Measurements from ENCODE around the gene CYP20A1.
A peak's percentile ranks its signal among the peaks of the same experiment; 100 is the strongest.
"Not testable (repeated sequence)": the region's sequence is repeated elsewhere in the genome, so short reads cannot be mapped to it uniquely, and the experiment has no call there.

Gene CYP20A1

DNA sequence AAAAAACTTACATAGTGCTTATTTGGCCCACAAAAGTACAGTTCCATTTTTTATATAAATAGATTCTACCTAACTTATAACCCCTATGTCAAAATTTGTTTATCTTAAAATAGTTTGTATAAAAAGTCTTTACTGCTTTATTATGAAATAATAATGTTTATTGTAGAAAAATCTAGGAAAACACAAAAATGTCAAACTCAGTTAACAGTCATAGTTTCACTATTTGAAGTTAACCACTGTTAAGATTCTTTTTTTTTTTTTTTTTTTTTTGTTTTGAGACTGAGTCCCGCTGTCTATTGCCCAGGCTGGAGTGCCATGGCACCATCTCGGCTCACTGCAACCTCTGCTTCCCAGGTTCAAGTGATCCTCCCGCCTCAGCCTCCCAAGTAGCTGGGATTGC lies 62.8 kb downstream of the CYP20A1 start:
- no peak overlapping the region for H3K27ac ChIP-seq
- no peak for TF ChIP-seq ZFX (IDR thresholded peaks at IDR 0.05)
- TF ChIP-seq, protein P1, sequence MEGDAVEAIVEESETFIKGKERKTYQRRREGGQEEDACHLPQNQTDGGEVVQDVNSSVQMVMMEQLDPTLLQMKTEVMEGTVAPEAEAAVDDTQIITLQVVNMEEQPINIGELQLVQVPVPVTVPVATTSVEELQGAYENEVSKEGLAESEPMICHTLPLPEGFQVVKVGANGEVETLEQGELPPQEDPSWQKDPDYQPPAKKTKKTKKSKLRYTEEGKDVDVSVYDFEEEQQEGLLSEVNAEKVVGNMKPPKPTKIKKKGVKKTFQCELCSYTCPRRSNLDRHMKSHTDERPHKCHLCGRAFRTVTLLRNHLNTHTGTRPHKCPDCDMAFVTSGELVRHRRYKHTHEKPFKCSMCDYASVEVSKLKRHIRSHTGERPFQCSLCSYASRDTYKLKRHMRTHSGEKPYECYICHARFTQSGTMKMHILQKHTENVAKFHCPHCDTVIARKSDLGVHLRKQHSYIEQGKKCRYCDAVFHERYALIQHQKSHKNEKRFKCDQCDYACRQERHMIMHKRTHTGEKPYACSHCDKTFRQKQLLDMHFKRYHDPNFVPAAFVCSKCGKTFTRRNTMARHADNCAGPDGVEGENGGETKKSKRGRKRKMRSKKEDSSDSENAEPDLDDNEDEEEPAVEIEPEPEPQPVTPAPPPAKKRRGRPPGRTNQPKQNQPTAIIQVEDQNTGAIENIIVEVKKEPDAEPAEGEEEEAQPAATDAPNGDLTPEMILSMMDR (conservative IDR thresholded peaks at IDR 0.05): no peak

- not testable (repeated sequence) for H3K27ac ChIP-seq
Observed at GRCh38 chr2:203302586-203302985, 63.8 kb downstream of the CYP20A1 start.

DNA sequence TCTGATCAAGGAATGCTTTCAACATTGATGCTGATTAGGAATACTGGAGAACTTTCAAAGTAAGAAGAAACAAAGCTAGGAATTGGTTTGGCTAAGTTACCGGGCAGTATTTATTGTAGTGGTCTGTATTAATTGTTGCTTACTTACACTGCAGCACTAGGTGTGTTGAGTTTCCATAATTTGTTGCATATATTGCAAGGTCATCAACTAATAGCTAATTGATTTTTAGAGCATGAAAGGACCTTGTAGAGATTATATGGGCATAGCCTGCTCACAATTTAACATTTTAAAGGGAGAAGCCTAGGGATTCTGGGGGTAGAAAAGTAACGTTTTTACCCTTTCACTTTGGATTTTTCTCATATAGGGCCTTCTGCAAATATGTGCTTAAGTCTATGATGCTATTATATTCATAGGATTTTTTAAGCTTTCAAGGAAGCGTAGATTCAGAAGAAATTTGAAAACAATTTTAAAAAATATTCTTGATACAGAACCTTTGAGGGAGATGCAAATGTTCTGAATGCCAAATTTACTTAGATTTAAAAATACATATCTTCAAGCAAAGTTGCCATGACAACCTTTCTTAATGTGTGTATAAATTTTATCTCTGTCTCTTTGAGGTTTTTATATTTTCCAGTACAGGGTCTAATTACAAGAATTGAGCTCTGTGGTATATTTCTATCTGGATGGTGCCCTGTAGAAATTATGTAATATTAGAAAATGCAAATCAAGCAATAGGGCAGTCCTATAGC lies 72.0 kb downstream of the CYP20A1 start:
- no peak overlapping the region for H3K27ac ChIP-seq
- TF ChIP-seq, protein P1 (conservative IDR thresholded peaks at IDR 0.05): no peak
- TF ChIP-seq ZFX (IDR thresholded peaks at IDR 0.05): no peak

DNA sequence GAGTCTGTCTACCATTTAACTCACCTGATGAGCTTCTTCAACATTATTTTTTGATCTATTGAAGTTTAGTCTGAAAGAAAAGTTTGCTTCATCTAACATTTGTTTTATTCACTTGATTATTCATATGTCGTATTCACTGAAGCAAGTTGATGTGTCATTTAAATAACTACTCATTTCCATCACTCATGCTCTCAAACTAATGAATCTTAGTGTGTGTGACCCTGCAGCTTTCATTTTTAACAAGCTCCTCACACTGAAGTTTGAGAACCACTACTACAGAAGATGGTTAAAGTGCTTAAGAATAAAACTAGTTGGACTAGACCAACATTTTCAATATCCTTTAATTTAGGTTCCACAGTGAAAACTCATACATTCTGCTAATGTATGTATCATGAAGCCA lies 87.5 kb downstream of the CYP20A1 start:
- TF ChIP-seq, protein P1 (conservative IDR thresholded peaks at IDR 0.05): no peak
- TF ChIP-seq ZFX (IDR thresholded peaks at IDR 0.05): no peak
- H3K27ac ChIP-seq: no peak overlapping the region

GRCh38 chr2:203327582-203327900 lies 88.7 kb downstream of the CYP20A1 start:
- TF ChIP-seq, protein P1 (conservative IDR thresholded peaks at IDR 0.05): no peak
- TF ChIP-seq ZFX (IDR thresholded peaks at IDR 0.05): no peak
- peak overlapping the region; percentile 79 for H3K27ac ChIP-seq

DNA sequence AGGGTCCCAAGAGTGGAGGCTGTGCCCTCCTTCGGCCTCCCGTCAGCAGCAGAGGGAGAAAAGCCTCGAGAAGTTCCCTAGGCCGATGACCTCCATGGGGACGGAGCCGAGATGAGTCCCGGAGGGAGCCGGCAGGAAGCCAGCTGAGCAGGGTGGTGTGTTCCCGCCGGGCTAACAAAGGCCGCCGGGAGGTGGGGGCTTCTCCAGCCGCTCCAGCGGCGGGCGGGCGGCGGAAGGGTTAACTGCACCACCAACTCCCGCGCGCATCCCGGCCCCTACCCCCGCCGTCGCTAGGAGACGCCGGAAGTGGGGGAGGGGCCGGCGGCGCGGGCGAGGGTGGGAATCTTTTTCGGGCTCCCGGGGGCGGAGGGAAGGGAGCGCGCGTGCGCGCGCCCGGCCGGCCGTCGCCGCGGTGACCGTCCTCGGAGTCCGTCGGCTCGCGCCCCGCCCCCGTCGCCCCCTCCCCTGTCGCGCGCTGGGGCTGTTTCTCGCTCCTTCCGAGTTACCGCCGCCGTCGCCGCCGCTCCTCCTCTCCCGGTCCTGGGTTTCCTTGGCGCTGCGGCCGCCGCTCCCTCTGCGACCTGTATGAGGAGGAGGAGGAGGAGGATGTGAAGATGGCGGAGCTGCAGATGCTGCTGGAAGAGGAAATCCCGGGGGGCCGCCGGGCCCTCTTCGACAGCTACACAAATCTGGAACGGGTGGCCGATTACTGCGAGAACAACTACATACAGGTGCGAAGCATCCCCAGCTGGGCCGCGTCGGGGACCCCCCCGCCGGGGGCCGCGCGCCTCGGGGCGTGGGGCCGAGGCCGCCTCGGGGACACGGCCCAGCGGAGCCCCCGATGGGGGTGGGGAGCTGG lies 89.3 kb downstream of the CYP20A1 start, which contains the start of gene ABI2:
TSS of gene ABI2 (plus strand) at position 494 of the 859 bp plus-strand sequence. CDS start at position 615, 121 bp downstream.
- H3K27ac ChIP-seq: peak within 1 kb of the TSS; percentile 79

DNA sequence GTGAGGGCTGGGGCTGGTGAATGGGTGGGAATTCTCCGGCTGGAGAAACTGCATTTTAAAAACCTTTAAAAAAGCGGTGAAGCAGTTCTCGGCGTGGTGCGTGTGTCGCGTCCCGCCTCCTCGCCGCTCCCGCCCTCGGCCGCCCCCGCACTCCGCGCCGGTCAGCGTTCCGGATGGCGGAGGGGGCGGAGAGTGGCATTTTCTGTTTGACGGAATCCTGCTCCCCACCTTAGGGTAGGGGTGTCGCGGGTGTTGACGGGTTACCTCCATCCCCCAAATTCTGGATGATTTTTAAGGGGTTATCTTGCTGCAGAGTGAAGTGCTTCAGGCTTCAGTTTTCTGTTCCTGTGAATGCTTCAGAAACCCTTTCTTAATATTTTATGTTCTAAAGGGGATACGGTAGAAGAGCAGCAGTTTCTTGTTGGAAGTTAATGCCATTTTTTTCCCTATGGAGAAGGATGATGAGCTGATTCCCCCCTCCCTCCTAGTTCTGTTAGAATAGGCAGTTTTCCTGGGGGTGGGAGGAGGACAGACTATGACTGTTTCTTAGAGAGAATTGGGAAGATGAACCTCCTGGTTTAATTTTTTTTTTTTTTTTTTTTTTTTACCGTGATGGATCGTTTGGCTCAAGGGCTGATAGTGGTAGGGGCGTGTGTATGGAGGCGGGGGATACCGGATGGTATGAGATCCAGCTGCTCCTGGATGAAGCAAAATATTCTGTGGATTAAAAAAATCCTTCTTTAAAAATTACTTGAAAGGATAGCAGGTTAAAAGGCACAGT lies 90.1 kb downstream of the CYP20A1 start:
- TF ChIP-seq, protein P1 (conservative IDR thresholded peaks at IDR 0.05): no peak
- no peak for TF ChIP-seq ZFX (IDR thresholded peaks at IDR 0.05)
- peak overlapping the region; percentile 79 for H3K27ac ChIP-seq

More for the DNA sequence above, 89.3 kb downstream of the CYP20A1 start, which contains the start of gene ABI2:
- peak; percentile 25; the same call in 1 of the 2 replicates for TF ChIP-seq ZFX (IDR thresholded peaks at IDR 0.05)
- TF ChIP-seq, protein P1 (conservative IDR thresholded peaks at IDR 0.05): no peak
